Endothelial cell of umbilical vein (primary cell): ENCODE measurements around the gene FBXW11. TPM values are rescaled to one million over a fixed set of nuclear protein-coding genes. Genes with fewer than 3 reads are reported as not detected.

Source experiments
- BruUV-seq: library from RNA; stranded (reverse); fragments of 400-500 nt; replicated peaks from 2 replicates; lab custom pipeline; 2021; lab: Mats Ljungman, UMichigan
- CTCF ChIA-PET: fragments of 300-600, 350-600 bp; sonication (Branson Sonifier 250); formaldehyde crosslinking; loops from one replicate; lab custom pipeline; 2021; ENCODE audit warnings: antibody characterized with exemption, inconsistent platforms; lab: Charles Lee
- POLR2A ChIA-PET: fragments of 300-600, 350-600 bp; sonication (Branson Sonifier 250); formaldehyde crosslinking; loops from one replicate; lab custom pipeline; 2021; ENCODE audit warnings: antibody characterized with exemption, inconsistent platforms; lab: Charles Lee
- DNase-seq: peaks from one replicate; pipeline ENCODE4 v3.0.0-alpha.2; 2011; ENCODE audit warnings: low read depth, low spot score
- FAIRE-seq: peaks from 2 replicates; lab custom pipeline; 2011; peaks lifted over from hg19 to GRCh38; lab: Jason Lieb, UNC
- H2AFZ ChIP-seq: 2 replicates; pipeline ENCODE4 v1.6.0; 2012; ENCODE audit warnings: low read depth, low read length, control low read depth, inconsistent platforms
- H3K27ac ChIP-seq: 2 replicates; pipeline ENCODE4 v1.5.1; 2011; ENCODE audit warnings: low read depth, mild to moderate bottlenecking, control low read depth, low read length, moderate library complexity; ENCODE audit not compliant: insufficient read depth
- H3K27me3 ChIP-seq, 2 experiments: 2 replicates each; pipeline versions ENCODE4 v1.6.0 to v1.6.1; 2011; ENCODE audit warnings: low read length in 2 of 2, mixed read lengths in 1 of 2; ENCODE audit not compliant: control insufficient read depth in 2 of 2, insufficient read depth in 2 of 2
- H3K36me3 ChIP-seq, 2 experiments: 2 replicates in 1 of 2; 3 replicates in 1 of 2; pipeline ENCODE4 v1.5.1; 2011; ENCODE audit warnings: low read length in 2 of 2, mild to moderate bottlenecking in 1 of 2, moderate library complexity in 1 of 2; ENCODE audit not compliant: control insufficient read depth in 2 of 2, insufficient read depth in 2 of 2; ENCODE audit errors: extremely low read depth in 1 of 2
- H3K4me1 ChIP-seq: 3 replicates; pipeline ENCODE4 v1.5.1; 2011; ENCODE audit warnings: mild to moderate bottlenecking, low read length; ENCODE audit not compliant: control insufficient read depth, insufficient read depth; ENCODE audit errors: extremely low read depth
- H3K4me2 ChIP-seq: 2 replicates; pipeline ENCODE4 v1.6.1; 2011; ENCODE audit warnings: low read length, control low read depth, mixed read lengths; ENCODE audit not compliant: insufficient read depth
- H3K4me3 ChIP-seq, 3 experiments: fragments of 200-600 bp in 1 of 3; sonication (generic), shearing (Covaris generic) in 1 of 3; replicated peaks in 1 of 3; 2 replicates each; pipeline ENCODE4 v1.5.1; 2011 to 2016; ENCODE audit warnings: control low read depth in 3 of 3, low read length in 3 of 3, mild to moderate bottlenecking in 2 of 3, inconsistent platforms in 1 of 3, low read depth in 1 of 3, moderate library complexity in 1 of 3; ENCODE audit not compliant: insufficient read depth in 1 of 3
- H3K79me2 ChIP-seq: 2 replicates; pipeline ENCODE4 v1.6.0; 2012; ENCODE audit warnings: low read length, inconsistent platforms; ENCODE audit not compliant: control insufficient read depth, insufficient read depth
- H3K9ac ChIP-seq: replicated peaks from 2 replicates; pipeline ENCODE3; 2011; ENCODE audit warnings: low read length, control low read depth; ENCODE audit not compliant: insufficient read depth; ENCODE audit errors: extremely low read depth
- H3K9me1 ChIP-seq: replicated peaks from 3 replicates; pipeline ENCODE4 v1.6.0; 2011; ENCODE audit warnings: mild to moderate bottlenecking, low read length; ENCODE audit not compliant: control insufficient read depth, insufficient read depth; ENCODE audit errors: extremely low read depth
- H3K9me3 ChIP-seq: replicated peaks from 2 replicates; pipeline ENCODE4 v1.5.1; 2012; ENCODE audit warnings: low read length, inconsistent platforms; ENCODE audit not compliant: control insufficient read depth, insufficient read depth
- H4K20me1 ChIP-seq: replicated peaks from 2 replicates; pipeline ENCODE3; 2011; ENCODE audit warnings: mild to moderate bottlenecking, low read length; ENCODE audit not compliant: control insufficient read depth, insufficient read depth; ENCODE audit errors: extremely low read depth
- CTCF ChIP-seq, 2 donors: IDR thresholded peaks; 1 replicate in 1 of 2; 2 replicates in 1 of 2; pipeline ENCODE4 v1.5.1; 2011; ENCODE audit warnings: low read length in 2 of 2, mild to moderate bottlenecking in 2 of 2, moderate library complexity in 2 of 2, control low read depth in 1 of 2, inconsistent platforms in 1 of 2, low read depth in 1 of 2; ENCODE audit not compliant: insufficient read depth in 1 of 2; ENCODE audit errors: extremely low read depth in 1 of 2
- EZH2 ChIP-seq: IDR thresholded peaks from 2 replicates; pipeline ENCODE4 v1.6.1; 2012; ENCODE audit warnings: borderline replicate concordance, low read depth, mild to moderate bottlenecking, moderate library complexity, low read length, inconsistent platforms; ENCODE audit not compliant: severe bottlenecking
- FOS ChIP-seq: IDR thresholded peaks from 2 replicates; pipeline ENCODE4 v1.6.1; 2011; ENCODE audit warnings: mild to moderate bottlenecking, low read length, moderate library complexity, borderline replicate concordance; ENCODE audit not compliant: insufficient read depth
- GATA2 ChIP-seq: IDR thresholded peaks from 2 replicates; pipeline ENCODE4 v1.7.0; 2011; ENCODE audit warnings: low read depth, mild to moderate bottlenecking, moderate library complexity, mixed read lengths, low read length; ENCODE audit not compliant: insufficient read length, insufficient read depth
- JUN ChIP-seq: IDR thresholded peaks from 2 replicates; pipeline ENCODE4 v1.6.1; 2011; ENCODE audit warnings: borderline replicate concordance, low read depth; ENCODE audit not compliant: insufficient read length, insufficient read depth
- POLR2A ChIP-seq: IDR thresholded peaks from 2 replicates; pipeline ENCODE4 v1.6.1; 2012; ENCODE audit warnings: low read depth, mild to moderate bottlenecking, control low read depth, low read length
- POLR2AphosphoS5 ChIP-seq: IDR thresholded peaks from 2 replicates; pipeline ENCODE4 v1.6.1; 2012; ENCODE audit warnings: low read depth, mild to moderate bottlenecking, control low read depth, low read length, moderate library complexity; ENCODE audit not compliant: insufficient read depth
- dilution Hi-C: fragments of 300-500 bp; cut with MboI; formaldehyde crosslinking; loops from one replicate; pipeline ENCODE4 v1.15.0; 2019; ENCODE audit warnings: low sequenced_read_pairs; ENCODE audit not compliant: extremely low pct_ligation_motif_present
- intact Hi-C: fragments of 100-400 bp; cut with micrococcal nuclease; formaldehyde crosslinking; loops from one replicate; pipeline ENCODE4 v1.10.0; 2022
- polyA plus RNA-seq, 4 experiments: library from polyadenylated mRNA; depleted of rRNA in 3 of 4; stranded (reverse) in 3 of 4; unstranded in 1 of 4; fragments of >200 nt; gene quantifications; 2 replicates each; pipeline versions ENCODE4 v1.2.1 to v1.2.3, GENCODE V29; 2011 to 2012; ENCODE audit warnings: missing spikeins in 1 of 4
- total RNA-seq: library from RNA; stranded (reverse); gene quantifications from 2 replicates; pipeline ENCODE4 v1.2.3, GENCODE V29; 2021

Gene FBXW11
- total and polyA plus RNA-seq, 2 donors (not counting 3 experiments of a cell fraction or from before 2014, with no cell fraction given): 30.7 to 44.7 TPM

GRCh38 chr5:171845857-171846256 lies 160.6 kb downstream of the FBXW11 start:
- H4K20me1 ChIP-seq: no peaks in the 10 kb centered on the region
- no peak overlapping the region for H3K9ac ChIP-seq
- intact Hi-C loops: no loop called here
- no peaks in the 10 kb centered on the region for H3K79me2 ChIP-seq
- H3K27me3 ChIP-seq: no peaks in the 10 kb centered on the region
- CTCF ChIA-PET: interaction anchor here (1.0 to 1.3 kb wide), 3 partner anchors 215 to 427 kb away, joined by 3 to 6 read pairs (median 4); partner anchors contain the start of gene FGF18
- no peak overlapping the region for H3K4me2 ChIP-seq
- no peak overlapping the region for H3K27ac ChIP-seq
- H3K4me3 ChIP-seq: no peak overlapping the region
- no peak overlapping the region for H2AFZ ChIP-seq
- dilution Hi-C loops: no loop called here
- H3K9me1 ChIP-seq: no peaks in the 10 kb centered on the region
- POLR2A ChIA-PET: no interaction called here
- no TSS peak for BruUV-seq
- TF ChIP-seq POLR2AphosphoS5 (no peak), GATA2 (no peak), POLR2A (no peak), FOS (no peak), EZH2 (no peak), JUN (no peak), CTCF (IDR thresholded peaks at IDR 0.05; ENCODE audit: extremely low read depth in 1 of 2, insufficient read depth in 1 of 2, low read depth in 1 of 2, low read length in 2 of 2) (no peak)
- DNase-seq (no peak), FAIRE-seq (no peak)
- H3K4me1 ChIP-seq: peaks cover 5% of the 10 kb centered on the region
- H3K9me3 ChIP-seq: no peaks in the 10 kb centered on the region
- no peaks in the 10 kb centered on the region for H3K36me3 ChIP-seq
